Hepatocyte (in vitro differentiated cells): ENCODE data around the gene ARID3A. TPM values are rescaled to one million over a fixed set of nuclear protein-coding genes. Genes with fewer than 3 reads are reported as not detected.

Experiments
- DNase-seq: peaks from one replicate; pipeline ENCODE4 v3.0.0-alpha.2; 2016; ENCODE audit warnings: low spot score
- H2AFZ ChIP-seq: fragments of 200-600 bp; sonication (generic); 2 replicates; pipeline ENCODE4 v1.6.0; 2016; ENCODE audit warnings: antibody characterized with exemption, mild to moderate bottlenecking
- H3K27ac ChIP-seq: fragments of 200-600 bp; sonication (generic); 2 replicates; pipeline ENCODE4 v1.5.1; 2016; ENCODE audit warnings: mild to moderate bottlenecking
- H3K27me3 ChIP-seq: fragments of 200-600 bp; sonication (generic); 2 replicates; pipeline ENCODE4 v1.6.1; 2016
- H3K36me3 ChIP-seq: fragments of 200-600 bp; sonication (generic); replicated peaks from 2 replicates; pipeline ENCODE4 v1.5.1; 2016; ENCODE audit warnings: low read depth; ENCODE audit not compliant: insufficient read depth
- H3K4me1 ChIP-seq: fragments of 200-600 bp; sonication (generic); 2 replicates; pipeline ENCODE4 v1.5.1; 2016; ENCODE audit warnings: mild to moderate bottlenecking, moderate library complexity; ENCODE audit not compliant: insufficient read depth
- H3K4me2 ChIP-seq: fragments of 200-600 bp; sonication (generic); 2 replicates; pipeline ENCODE4 v1.6.0; 2016
- H3K4me3 ChIP-seq: fragments of 200-600 bp; sonication (generic); 2 replicates; pipeline ENCODE4 v1.5.1; 2016; ENCODE audit warnings: mild to moderate bottlenecking
- H3K79me2 ChIP-seq: fragments of 200-600 bp; sonication (generic); 2 replicates; pipeline ENCODE4 v1.6.0; 2017; ENCODE audit warnings: mild to moderate bottlenecking
- H3K9me2 ChIP-seq: fragments of 200-600 bp; sonication (generic); replicated peaks from 2 replicates; pipeline ENCODE4 v1.6.0; 2017; ENCODE audit warnings: mild to moderate bottlenecking; ENCODE audit not compliant: insufficient read depth
- H3K9me3 ChIP-seq: fragments of 200-600 bp; sonication (generic); 2 replicates; pipeline ENCODE4 v1.5.1; 2016; ENCODE audit warnings: low read depth, mild to moderate bottlenecking
- H4K20me1 ChIP-seq: fragments of 200-600 bp; sonication (generic); 2 replicates; pipeline ENCODE4 v1.6.0; 2016; ENCODE audit warnings: mild to moderate bottlenecking; ENCODE audit not compliant: insufficient read depth, poor library complexity, severe bottlenecking
- CTCF ChIP-seq: fragments of 200-600 bp; sonication (generic); IDR thresholded peaks from 2 replicates; pipeline ENCODE4 v1.5.1; 2016; ENCODE audit warnings: antibody characterized with exemption, mild to moderate bottlenecking; ENCODE audit not compliant: poor library complexity
- EZH2 ChIP-seq: fragments of 200-600 bp; sonication (generic); IDR thresholded peaks from 2 replicates; pipeline ENCODE4 v1.6.1; 2016; ENCODE audit warnings: antibody characterized with exemption, mild to moderate bottlenecking, borderline replicate concordance
- EZH2phosphoT487 ChIP-seq: fragments of 200-600 bp; sonication (generic); IDR thresholded peaks from one replicate; pipeline ENCODE4 v1.6.1; 2018; ENCODE audit warnings: antibody characterized with exemption, mild to moderate bottlenecking, low read depth, moderate library complexity; ENCODE audit not compliant: unreplicated experiment, severe bottlenecking
- WGBS: methylation state at CpG from one replicate; pipeline ENCODE4 v1.1.6; 2016; ENCODE audit warnings: low lambda C conversion rate; ENCODE audit errors: missing lambda C conversion rate; 5-methylcytosine and 5-hydroxymethylcytosine counted together
- polyA plus RNA-seq: library from polyadenylated mRNA; unstranded; fragments of >200 nt; fragmentation: Nextera tagmentation; extraction: Ambion mirVana; gene quantifications from 2 replicates; pipeline ENCODE4 v1.2.1, GENCODE V29; 2016
- total RNA-seq: library from RNA; depleted of rRNA; stranded (reverse); fragments of >200 nt; gene quantifications from 2 replicates; pipeline ENCODE4 v1.2.3, GENCODE V29; 2014

The ARID3A gene
- total and polyA plus RNA-seq, 2 experiments from 2014 or later: 122 to 180 TPM

- no peak overlapping the region for H2AFZ ChIP-seq
- WGBS: 86% methylated on average over 5 of the region's 5 CpGs
- no peaks in the 10 kb centered on the region for H3K36me3 ChIP-seq
- TF ChIP-seq EZH2 (no peak), EZH2phosphoT487 (no peak), CTCF (no peak)
- H3K27me3 ChIP-seq: no peaks in the 10 kb centered on the region
- H4K20me1 ChIP-seq: peaks cover 65% of the 10 kb centered on the region
- H3K9me3 ChIP-seq: no peaks in the 10 kb centered on the region
- no peak overlapping the region for H3K27ac ChIP-seq
- no peak overlapping the region for H3K4me3 ChIP-seq
- H3K4me2 ChIP-seq: peak overlapping the region; percentile 99
- peaks cover 42% of the 10 kb centered on the region for H3K4me1 ChIP-seq
- DNase-seq: no peak
- H3K9me2 ChIP-seq: no peaks in the 10 kb centered on the region
- peaks cover 71% of the 10 kb centered on the region for H3K79me2 ChIP-seq
Measured at GRCh38 chr19:1018393-1018792, 92.6 kb downstream of the ARID3A start.

DNA sequence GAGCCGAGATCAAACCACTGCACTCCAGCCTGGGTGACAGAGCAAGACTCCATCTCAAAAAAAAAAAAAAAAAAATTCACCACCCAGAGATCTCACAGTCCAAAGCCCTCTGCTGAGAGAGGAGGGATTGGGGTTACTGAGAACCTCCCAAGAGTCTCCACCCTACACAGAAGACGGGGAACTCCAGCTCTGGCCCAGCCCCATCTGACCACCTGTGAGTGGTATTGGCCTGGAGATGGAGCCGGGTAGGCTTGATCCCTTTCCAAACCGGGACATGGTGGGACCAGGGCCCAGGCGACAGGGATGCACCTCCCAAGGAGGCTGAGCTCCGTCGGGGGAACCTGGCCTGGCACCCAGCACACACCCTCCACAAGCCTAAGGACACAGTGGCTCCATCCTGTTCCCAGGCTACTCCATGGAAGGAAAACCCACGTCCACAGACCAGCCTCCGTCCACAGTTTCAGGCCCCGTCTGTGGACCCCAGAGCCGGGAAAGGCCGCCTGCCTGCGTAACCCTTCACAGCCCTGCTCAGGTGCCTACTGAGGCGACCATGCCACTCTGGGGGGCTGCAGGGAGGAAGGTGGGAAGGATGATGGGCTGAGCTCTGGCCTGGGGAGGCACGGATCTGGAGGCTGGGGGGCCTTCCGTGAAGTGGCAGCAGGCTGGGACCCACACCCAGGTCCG lies 93.2 kb downstream of the ARID3A start:
- Histone ChIP-seq H3K9me2 (no peaks in the 10 kb centered on the region), H3K79me2 (peaks cover 66% of the 10 kb centered on the region), H3K4me3 (no peak overlapping the region), H3K9me3 (no peaks in the 10 kb centered on the region), H4K20me1 (peaks cover 65% of the 10 kb centered on the region), H3K27me3 (no peaks in the 10 kb centered on the region), H3K4me1 (peaks cover 42% of the 10 kb centered on the region), H3K27ac (no peak overlapping the region), H2AFZ (no peak overlapping the region), H3K4me2 (peak overlapping the region; percentile 99), H3K36me3 (no peaks in the 10 kb centered on the region)
- 84% methylated on average over 17 of the region's 17 CpGs for WGBS
- no peak for DNase-seq
- TF ChIP-seq CTCF (no peak), EZH2 (no peak), EZH2phosphoT487 (no peak)

DNA sequence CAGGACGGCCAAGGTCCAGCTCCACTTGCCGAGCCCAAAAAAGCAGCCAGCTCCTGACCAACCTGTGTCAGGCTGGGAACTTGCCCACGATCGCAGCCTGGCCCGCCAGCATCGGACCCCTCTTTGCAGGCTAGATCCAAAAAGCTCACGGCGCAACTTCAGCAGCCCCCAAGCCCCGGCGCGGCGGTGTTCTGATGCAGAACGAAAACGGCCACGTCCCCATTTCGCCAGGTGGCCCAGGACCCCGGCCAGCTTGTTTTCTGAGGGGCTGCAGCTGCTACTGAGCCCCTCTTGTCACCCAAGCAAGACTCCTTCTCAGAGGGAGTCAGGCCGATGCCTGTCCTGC lies 93.8 kb downstream of the ARID3A start:
- DNase-seq: no peak
- WGBS: 80% methylated on average over 18 of the region's 18 CpGs
- H3K9me3 ChIP-seq: no peaks in the 10 kb centered on the region
- TF ChIP-seq EZH2phosphoT487 (no peak), EZH2 (no peak), CTCF (no peak)
- H3K27ac ChIP-seq: no peak overlapping the region
- peaks cover 60% of the 10 kb centered on the region for H4K20me1 ChIP-seq
- H3K4me1 ChIP-seq: peaks cover 42% of the 10 kb centered on the region
- peaks cover 63% of the 10 kb centered on the region for H3K79me2 ChIP-seq
- peak overlapping the region; percentile 29 for H3K4me3 ChIP-seq
- H3K9me2 ChIP-seq: no peaks in the 10 kb centered on the region
- H3K4me2 ChIP-seq: peak overlapping the region; percentile 99
- no peak overlapping the region for H2AFZ ChIP-seq
- H3K27me3 ChIP-seq: no peaks in the 10 kb centered on the region
- no peaks in the 10 kb centered on the region for H3K36me3 ChIP-seq
